ENCODE measurements around the gene PITPNM3. TPM values are rescaled to one million over a fixed set of nuclear protein-coding genes. Genes with fewer than 3 reads are reported as not detected.

Gene PITPNM3
- total and polyA plus RNA-seq, 2 experiments from 2014 or later, result 1.5 to 2.0 TPM

- no peaks in the 10 kb centered on the region for H3K27me3 ChIP-seq
- H3K4me3 ChIP-seq, result no peak overlapping the region
- H2AFZ ChIP-seq, result no peak overlapping the region
- H3K4me1 ChIP-seq (ENCODE audit: insufficient read depth), result no peaks in the 10 kb centered on the region
- H3K9me2 ChIP-seq (replicated peaks; ENCODE audit: insufficient read depth), result no peaks in the 10 kb centered on the region
- no peaks in the 10 kb centered on the region for H3K79me2 ChIP-seq
- WGBS (ENCODE audit: low lambda C conversion rate, missing lambda C conversion rate), result 27% methylated on average over 13 of the region's 13 CpGs
- H3K36me3 ChIP-seq (replicated peaks; ENCODE audit: insufficient read depth, low read depth), result no peaks in the 10 kb centered on the region
- no peak overlapping the region for H3K27ac ChIP-seq
- no peaks in the 10 kb centered on the region for H4K20me1 ChIP-seq (ENCODE audit: insufficient read depth, poor library complexity, severe bottlenecking)
- TF ChIP-seq CTCF (IDR thresholded peaks at IDR 0.05; ENCODE audit: poor library complexity) (peak; percentile 93), EZH2 (IDR thresholded peaks at IDR 0.05; ENCODE audit: borderline replicate concordance) (no peak), EZH2phosphoT487 (IDR thresholded peaks at IDR 0.05; ENCODE audit: low read depth, severe bottlenecking, unreplicated experiment) (no peak)
- peak; percentile 88 for DNase-seq (ENCODE audit: low spot score)
- H3K4me2 ChIP-seq, result no peak overlapping the region
- H3K9me3 ChIP-seq (ENCODE audit: low read depth), result no peaks in the 10 kb centered on the region
Observed at GRCh38 chr17:6421700-6422604, 134.4 kb downstream of the PITPNM3 start.

- Histone ChIP-seq H3K4me3 (no peak overlapping the region), H2AFZ (no peak overlapping the region), H3K9me3 (ENCODE audit: low read depth) (no peaks in the 10 kb centered on the region), H3K27ac (no peak overlapping the region), H3K9me2 (replicated peaks; ENCODE audit: insufficient read depth) (no peaks in the 10 kb centered on the region), H3K27me3 (no peaks in the 10 kb centered on the region), H3K4me2 (no peak overlapping the region), H3K36me3 (replicated peaks; ENCODE audit: insufficient read depth, low read depth) (no peaks in the 10 kb centered on the region), H3K4me1 (ENCODE audit: insufficient read depth) (no peaks in the 10 kb centered on the region), H4K20me1 (ENCODE audit: insufficient read depth, poor library complexity, severe bottlenecking) (no peaks in the 10 kb centered on the region), H3K79me2 (no peaks in the 10 kb centered on the region)
- WGBS (ENCODE audit: low lambda C conversion rate, missing lambda C conversion rate), result 15% methylated on average over 13 of the region's 13 CpGs
- peak; percentile 46 for DNase-seq (ENCODE audit: low spot score)
- TF ChIP-seq EZH2phosphoT487 (IDR thresholded peaks at IDR 0.05; ENCODE audit: low read depth, severe bottlenecking, unreplicated experiment), result no peak
- peak; percentile 43 for TF ChIP-seq CTCF (IDR thresholded peaks at IDR 0.05; ENCODE audit: poor library complexity)
Observed at GRCh38 chr17:6420173-6420641, 136.1 kb downstream of the PITPNM3 start.

- no peak for DNase-seq (ENCODE audit: low spot score)
- Histone ChIP-seq H3K79me2 (no peaks in the 10 kb centered on the region), H3K4me2 (no peak overlapping the region), H3K36me3 (replicated peaks; ENCODE audit: insufficient read depth, low read depth) (no peaks in the 10 kb centered on the region), H3K9me3 (ENCODE audit: low read depth) (no peaks in the 10 kb centered on the region), H3K27me3 (peaks cover 3% of the 10 kb centered on the region), H4K20me1 (ENCODE audit: insufficient read depth, poor library complexity, severe bottlenecking) (no peaks in the 10 kb centered on the region), H2AFZ (no peak overlapping the region), H3K4me1 (ENCODE audit: insufficient read depth) (no peaks in the 10 kb centered on the region), H3K27ac (no peak overlapping the region), H3K9me2 (replicated peaks; ENCODE audit: insufficient read depth) (no peaks in the 10 kb centered on the region), H3K4me3 (no peak overlapping the region)
- no peak for TF ChIP-seq CTCF (IDR thresholded peaks at IDR 0.05; ENCODE audit: poor library complexity)
- no peak for TF ChIP-seq EZH2phosphoT487 (IDR thresholded peaks at IDR 0.05; ENCODE audit: low read depth, severe bottlenecking, unreplicated experiment)
- TF ChIP-seq EZH2 (IDR thresholded peaks at IDR 0.05; ENCODE audit: borderline replicate concordance), result no peak
- 81% methylated on average over 8 of the region's 8 CpGs for WGBS (ENCODE audit: low lambda C conversion rate, missing lambda C conversion rate)
Observed at GRCh38 chr17:6415616-6416015, 140.7 kb downstream of the PITPNM3 start.

Measured in hepatocyte (in vitro differentiated cells).